ENCODE data around the gene STARD7.

Gene STARD7

DNA sequence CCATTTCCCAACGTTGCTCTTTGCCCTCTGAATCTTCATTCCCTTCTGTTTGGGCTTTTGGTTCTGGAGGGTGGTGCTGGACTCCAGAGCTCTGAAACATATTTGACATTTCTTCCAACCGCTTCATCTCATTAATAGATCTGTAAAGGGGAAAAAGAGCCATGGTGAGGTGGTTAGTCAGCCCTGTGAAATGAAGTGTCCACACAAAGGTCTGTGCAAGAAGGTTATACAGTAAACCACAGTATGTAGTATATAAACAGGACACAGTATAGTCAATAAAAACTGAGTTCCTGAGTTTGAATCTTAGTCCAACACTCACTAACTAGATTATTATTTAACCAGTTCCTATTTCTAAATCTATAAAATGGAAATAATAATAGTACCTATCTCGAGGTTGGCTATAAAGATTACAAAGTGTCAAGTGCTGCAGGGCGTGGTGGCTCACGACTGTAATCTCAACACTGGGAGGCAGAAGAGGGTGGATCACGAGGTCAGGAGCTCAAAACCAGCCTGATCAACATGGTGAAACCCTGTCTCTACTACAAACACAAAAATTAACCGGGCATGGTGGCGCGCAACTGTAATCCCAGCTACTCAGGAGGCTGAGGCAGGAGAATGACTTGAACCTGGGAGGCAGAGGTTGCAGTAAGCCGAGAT, 13.1 kb downstream of the STARD7 start:
- DNase-seq = no peak

DNA sequence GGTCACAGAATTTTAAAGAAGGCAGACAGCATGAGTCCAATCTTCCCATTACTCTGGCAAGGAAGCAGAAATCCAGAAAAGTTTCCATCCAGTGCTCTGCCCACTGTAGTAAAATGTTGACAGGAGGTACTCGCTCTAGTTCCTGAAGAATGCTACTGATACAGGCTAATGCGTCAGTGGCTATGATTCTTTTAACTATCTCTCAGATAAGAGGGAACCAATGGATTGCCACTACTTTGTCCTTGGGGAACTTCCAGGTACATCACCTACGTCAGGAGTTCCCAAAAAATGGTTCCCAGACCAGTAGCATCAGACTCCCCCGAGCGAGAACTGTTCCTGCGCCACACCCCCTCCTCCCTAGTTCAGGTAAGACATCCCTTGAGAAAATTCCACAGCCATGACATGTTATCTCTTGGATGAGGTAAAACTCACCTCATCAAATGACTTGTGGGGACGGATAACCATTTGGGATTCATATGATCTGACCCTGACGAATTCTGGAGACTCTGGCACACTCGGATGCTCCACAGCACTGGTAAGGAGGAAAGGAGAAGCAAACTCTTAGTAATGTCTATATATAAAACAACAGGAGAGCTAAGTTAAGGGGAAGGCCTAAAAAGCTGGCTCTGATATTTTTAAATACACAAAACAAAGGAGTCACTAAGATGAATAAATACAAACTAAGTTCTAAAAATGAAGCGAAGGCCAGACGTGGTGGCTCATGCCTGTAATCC, 16.5 kb downstream of the STARD7 start:
- DNase-seq = no peak

DNA sequence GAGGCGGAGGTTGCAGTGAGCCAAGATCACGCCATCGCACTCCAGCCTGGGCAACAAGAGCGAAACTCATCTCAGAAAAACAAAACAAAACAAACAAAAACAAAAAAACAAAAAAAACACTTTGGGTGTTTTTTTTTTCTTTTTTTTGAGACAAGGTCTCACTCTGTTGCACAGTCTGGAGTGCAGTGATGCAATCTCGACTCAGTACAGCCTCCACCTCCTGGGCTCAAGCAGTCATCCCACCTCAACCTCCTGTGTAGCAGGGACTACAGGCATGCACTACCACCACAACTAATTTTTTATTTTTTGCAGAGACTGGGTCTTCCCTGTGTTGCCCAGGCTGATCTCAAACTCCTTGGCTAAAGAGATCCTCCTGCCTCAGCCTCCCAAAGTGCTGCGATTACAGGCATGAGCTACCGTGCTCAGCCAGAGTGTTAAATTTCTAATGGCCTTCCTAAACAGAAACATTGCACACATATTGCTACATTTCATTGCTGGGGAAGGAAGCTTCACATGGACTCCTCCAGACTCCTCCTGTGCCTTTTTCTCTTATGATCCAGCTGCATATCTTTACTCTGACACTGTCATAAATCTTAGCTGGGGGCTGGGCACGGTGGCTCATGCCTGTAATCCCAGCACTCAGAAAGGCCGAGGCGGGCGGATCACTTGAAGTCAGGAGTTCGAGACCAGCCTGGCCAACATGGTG, 19.7 kb downstream of the STARD7 start:
- DNase-seq = no peak

DNA sequence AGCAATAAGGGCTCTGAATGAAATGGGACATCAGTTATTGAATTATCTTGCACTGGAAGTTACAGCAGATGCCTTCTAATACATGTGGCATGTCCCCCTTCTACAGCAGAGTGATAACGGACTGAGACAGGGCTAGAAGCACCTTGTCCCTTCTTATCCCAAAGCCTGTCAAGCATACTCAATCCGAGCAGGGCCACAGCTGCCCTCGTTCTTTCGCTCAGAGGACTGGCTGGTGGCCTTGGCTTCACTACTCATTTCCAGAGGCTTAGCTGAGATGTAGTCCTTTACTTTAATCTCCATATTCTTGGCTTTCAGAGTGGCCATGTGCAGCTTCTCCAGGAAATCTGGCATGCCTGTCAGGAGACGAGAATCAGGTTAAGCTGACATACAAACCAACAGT, 22.1 kb downstream of the STARD7 start:
- no peak for DNase-seq

DNA sequence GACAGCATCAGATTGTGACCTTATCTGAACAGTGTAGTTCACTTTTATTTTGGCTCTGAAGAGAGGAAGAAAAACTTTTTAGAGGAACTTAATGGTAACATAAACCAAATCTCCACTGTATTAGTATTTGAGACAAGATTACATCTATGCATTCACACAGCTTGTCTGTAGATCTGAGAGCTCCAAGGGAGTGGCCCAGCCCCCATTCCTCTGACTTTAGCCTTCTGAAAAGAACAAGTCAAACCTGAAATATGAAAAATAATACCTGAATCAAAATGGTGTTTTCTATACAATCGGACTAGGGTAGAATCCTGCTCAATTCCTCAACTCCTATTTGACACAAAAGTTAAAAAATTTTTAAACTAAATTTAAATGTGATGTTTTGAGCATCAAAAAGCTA, 23.1 kb downstream of the STARD7 start:
- DNase-seq = no peak

DNA sequence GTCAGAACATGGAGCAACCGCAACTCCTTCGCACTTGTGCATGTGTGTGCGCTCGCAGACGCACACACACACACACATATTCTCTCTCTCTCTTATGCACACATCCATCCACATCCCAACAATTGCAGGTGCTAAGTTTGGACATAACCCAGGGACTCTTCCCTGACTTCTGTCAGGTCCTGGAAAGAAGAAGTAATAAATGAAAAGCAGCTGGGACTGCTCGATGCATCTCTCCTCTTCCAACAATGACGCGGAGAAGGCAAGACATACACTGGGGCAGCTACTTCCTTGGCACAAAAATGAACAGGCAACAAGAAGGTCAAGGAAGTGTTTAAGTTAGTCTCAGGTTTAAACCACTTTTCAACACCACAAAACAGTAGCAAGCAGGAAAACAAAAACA, 23.6 kb downstream of the STARD7 start:
- no peak for DNase-seq

DNA sequence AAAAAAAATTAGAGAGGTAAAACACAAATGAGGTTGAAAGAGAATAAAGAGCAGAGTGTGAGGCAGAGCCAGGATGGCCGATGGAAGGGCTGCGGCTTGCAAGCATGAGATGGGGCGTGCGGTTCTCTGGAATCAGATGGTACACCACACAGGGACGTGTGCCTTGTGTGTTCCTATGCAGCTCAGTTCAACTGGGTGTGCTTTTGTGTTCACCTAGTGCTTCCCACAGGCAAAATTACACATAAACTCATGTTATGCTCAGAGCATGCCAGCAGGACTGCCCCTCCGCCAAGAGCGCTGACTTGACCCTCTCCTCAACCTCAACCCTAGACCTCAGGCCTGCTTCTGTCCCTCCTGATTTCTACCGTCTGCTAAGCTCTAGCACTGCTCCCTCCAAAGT, 24.4 kb downstream of the STARD7 start:
- no peak for DNase-seq

DNA sequence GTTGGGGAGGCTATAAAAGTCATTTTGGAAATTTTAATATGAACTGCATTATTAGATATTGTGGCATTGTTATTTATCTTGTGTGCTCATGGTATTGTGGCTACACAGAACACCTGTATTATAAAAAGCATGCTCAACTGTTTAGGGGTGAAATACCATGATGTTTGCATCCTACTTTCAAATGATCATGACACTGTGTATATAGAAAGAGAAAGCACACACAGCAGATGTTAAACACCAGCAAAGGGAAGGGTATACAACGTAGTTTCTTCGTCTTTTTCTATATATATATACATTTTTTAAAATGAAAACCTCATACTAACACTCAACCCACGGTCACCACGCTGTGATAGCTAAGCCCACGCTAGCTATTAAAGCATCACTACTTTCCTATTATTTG, 27.1 kb downstream of the STARD7 start:
- no peak for DNase-seq

DNA sequence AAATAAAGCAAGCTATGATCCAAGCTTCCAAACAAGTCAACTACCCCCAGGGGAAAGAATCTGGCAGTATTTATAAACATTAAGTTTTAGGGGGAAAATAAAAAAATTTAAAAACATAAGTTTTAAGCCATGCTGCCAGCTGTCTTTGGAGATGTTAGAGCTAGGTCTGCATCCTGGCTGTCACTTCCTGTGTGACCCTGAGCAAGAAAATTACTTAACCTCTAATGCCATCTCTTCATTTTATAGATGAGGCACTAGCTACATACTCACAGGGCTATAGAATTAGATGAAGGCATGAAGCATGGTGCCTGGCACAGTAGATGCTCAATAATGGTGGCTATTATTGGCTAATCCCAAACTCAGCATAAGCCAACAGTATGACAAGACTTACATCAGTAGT, 28.1 kb downstream of the STARD7 start:
- DNase-seq = no peak

DNA sequence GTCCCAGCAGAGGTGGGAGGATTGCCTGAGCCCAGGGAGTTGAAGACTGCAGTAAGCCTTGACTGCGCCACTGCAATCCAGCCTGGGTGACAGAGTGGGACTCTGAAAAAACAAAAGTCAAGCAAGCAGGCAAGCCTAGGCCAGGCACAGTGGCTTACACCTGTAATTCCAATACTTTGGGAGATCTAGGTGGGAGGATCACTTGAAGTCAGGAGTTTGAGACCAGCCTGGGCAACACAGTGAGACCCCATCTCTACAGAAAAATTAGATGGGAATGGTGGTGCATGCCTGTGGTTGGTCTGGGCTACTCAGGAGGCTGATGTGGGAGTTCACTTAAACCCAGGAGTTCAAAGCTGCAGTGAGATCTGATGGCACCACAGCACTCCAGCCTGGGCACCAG, 28.6 kb downstream of the STARD7 start:
- no peak for DNase-seq

DNA sequence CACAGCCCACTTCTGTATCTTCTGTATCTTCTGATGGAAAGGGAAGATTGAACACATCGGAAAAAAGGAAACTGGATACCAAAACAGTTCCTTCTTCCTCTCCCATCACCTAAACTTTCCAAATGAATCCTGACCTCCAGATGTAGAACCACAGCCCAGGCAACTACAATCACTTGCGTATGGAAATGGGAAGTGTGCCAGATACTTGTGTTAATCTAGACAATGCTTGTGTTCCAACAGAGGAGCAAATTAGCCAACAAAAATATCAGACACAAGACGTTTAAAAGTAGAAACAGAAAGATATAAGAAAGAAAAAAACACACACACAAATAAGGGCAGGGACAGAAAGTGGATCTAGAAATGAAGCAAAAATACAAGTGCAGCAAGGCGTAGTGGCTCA, 32.0 kb downstream of the STARD7 start:
- DNase-seq = no peak

DNA sequence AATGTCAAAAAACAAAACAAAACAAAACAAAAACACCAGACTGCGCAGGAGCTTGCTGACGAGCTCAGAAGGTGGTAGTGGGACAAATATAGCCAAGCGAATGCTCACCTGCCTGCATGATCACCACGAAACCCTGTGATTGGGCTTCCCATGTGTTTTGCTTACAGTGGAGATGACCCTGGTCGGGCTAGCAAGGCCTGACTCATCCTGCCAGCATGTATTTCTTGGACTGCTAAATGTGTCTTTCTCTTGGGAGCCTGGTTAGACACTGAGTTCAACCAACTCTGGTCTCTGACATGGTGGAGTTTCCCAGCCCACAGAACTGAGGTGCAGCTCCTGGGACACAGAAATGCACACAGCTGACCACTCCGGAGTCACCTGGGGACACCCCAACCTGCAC, 32.7 kb downstream of the STARD7 start:
- DNase-seq = no peak

DNA sequence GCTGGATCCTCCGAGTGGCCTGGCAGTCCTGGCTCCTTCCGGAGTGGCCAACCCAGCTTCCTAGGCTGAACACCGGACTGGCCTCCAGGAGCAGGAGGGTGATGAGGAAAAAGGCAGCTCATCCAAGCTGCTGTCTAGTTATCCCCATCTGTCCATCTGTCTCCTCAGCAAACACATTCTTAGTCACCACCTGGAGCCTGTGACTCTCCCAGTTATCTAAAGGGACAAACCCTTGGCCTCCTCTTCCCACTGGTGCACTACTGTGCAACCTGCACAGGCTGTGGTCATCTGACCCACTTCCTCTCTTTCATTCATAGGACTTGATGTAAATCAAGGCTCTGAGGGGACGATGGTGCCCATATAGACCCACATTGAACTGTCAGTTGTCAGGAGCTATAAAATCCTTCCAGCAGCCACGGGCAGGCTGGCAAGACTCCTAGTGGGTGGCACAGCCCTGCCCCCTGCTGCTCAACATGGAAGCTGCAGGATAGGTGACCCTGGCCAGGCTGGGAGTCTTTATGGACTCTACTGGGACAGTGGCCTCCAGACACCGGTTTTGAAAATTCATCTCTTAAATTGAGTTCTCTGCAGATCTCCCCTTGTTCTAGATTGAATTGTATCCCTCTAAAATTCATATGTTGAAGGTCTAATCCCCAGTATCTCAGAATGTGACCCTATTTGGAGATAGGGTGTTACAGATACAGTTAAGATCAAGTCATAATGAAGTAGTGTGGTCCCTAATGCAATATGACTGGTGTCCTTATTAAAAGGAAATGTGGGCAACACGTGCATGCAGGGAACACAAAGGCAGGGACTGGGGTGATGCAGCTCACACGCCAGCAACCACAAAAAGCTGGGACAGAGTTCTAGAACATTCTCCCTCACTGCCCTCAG, 34.1 kb downstream of the STARD7 start:
- peak; percentile 74 for DNase-seq

DNA sequence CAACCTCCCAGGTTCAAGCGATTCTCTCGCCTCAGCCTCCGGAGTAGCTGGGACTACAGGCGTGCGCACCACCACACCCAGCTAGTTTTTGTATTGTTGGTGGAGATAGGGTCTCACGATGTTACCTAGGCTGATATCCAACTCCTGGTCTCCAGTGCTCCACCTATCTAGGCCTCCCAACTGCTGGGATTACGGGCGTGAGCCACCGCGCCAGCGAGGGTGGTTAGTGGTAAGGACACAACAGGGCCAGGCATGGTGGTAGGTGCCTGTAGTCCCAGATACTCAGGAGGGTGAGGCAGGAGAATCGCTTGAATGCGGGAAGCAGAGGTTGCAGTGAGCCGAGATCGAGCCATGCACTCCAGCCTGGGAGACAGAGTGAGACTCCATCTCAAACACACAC, 36.8 kb downstream of the STARD7 start:
- DNase-seq = no peak

DNA sequence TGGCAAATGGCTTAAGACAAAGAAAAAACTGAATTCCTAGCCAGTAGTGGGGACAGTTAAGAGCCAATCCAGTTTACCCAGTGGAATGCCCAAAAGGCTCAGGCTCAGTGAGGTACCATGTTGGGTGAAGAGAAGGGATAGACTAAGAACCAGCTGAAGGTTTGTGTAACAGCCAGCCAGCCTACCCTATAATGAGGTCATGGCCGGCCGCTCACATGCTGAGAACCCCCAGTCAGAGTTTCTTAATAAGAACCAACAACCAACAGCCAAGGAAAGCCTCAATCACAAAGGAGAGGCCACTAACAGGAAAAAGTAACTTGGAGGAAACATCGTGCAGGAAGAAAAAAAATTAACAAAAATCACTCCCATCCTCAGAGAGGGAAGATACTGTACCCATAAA, 38.0 kb downstream of the STARD7 start:
- no peak for DNase-seq

DNA sequence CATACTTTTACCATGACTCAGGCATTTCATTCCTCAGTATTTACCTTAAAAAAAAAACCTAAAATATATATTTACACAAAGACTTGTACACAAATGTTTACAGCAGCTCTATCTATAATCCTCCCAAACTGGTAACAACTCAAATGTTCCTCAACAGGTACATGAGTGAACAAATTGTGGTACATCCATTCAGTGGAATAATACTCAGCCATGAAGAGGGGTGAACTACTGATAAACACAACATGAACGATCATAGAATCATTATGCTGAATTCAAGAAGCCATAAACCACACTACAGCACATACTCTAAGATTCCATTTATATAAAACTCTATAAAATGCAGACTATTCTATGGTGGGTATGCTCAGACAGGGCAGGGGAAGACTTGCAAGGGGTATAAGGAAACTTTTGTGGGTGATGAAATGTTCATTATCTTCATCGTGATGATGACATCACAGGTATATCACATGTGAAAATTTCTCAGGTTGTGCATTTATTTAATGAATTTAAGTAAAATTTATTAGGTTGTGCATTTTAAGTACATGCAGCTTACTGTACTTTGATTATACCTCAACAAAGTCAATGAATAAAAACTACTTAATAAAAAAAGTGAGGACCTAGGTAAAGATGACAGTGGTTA, 38.6 kb downstream of the STARD7 start:
- DNase-seq = no peak

DNA sequence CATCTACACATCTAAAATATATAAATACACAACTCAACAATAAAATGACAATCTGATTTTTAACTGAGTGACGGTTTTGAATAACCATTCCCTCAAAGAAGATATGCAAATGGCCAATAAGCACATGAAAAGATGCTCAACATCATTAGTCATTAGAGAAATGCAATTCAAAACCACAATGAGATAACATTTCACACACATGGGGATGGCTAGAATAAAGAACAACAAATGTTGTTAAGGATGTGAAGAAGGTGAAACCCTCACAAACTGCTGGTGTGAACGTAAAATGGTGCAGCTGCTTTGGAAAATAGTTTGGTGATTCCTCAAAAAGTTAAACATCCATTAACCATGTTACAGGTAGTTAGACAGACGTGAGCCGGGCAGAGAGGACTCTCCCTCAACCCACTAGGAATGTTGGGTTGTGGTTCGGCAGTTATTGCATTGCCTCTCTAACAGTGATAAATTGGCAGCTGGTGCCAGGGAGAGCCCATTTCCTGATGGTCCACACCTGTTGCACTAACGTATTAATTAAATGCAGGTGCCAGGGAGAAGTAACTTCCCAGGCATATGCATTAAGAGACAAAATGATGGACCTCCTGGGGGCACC, 41.1 kb downstream of the STARD7 start:
- no peak for DNase-seq

DNA sequence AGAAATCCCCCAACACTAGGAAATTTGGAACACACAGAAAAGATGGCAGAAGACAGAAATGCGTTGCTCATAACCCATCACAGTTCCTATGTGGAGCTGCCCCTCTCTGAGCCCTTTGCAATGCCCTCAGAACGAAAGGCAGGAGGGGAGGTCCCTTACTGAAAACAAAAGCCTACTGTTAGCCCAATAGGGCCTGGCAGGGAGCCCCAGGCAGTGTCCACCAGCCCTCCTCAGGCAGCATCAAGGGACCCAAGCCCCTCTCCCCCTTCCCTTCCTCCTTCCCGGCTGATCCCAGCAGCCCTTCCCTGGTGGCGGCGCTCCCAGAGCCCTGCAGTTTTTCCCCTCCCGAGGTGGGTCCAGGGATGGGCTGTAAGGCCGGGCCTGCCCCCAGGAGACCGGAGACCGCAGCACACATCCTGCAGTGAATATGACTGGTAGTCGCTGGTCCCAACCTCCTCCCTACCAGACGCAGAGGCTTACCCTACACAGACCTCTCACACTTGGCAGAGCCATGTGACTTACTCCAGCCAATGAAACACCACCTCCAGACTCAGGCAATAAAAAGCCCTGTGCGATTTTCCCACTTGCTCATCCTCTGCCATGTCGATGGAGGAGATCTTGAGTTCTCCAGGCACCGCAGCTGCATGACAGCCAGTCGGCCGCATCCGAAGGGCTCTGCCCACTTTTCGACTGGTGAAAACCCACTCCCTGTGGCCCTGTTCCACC, 44.0 kb downstream of the STARD7 start:
- DNase-seq = no peak

DNA sequence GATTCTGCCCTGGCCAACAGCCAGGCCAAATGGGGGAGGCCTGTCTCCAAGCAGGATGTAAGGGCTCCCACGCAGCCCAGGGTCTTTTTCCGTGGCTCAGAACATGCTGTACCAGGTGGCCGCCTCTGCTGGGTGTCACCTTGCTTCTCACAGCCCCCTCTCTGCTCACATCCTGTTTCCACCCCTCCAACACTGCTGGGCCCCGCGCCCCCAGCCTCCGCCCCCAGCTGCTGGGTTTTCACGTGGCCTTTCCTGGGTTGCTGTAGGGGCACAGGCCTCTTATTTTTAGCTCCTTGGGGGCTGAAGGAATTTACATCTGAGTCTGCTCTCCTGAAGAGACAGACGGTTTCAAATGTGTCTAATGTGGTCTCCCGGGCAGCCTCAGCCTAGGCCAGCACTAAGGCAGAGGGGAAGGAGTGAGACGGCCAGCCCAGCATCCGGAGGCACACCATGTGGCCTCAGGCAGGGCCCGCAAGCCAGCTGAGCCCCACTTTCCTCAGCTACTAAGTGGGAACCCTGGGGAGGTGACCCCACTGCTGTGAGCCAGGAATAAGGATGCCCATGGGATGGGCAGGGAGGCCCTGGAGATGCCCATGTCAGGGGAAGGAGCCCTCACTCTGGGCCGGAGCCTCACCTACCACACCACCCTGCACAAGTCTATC, 44.7 kb downstream of the STARD7 start:
- DNase-seq = no peak

DNA sequence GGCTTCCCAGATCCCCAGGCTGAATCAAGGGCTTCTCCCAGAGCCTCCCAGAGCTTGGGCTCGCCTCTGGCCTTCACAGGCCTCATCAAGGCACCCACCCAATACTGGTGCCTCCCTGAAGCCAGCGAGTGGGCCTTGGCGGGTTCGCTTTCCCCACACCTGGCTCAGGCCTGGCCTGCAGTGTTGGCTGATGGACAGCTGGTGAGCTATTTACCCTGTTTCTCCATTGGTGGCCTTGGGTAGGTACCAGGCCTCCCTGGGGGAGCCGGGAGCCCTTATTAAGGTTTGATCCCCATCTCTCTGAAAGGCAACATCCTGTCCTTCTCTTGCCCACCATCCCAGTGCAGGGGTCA, 45.2 kb downstream of the STARD7 start:
- no peak for DNase-seq

DNA sequence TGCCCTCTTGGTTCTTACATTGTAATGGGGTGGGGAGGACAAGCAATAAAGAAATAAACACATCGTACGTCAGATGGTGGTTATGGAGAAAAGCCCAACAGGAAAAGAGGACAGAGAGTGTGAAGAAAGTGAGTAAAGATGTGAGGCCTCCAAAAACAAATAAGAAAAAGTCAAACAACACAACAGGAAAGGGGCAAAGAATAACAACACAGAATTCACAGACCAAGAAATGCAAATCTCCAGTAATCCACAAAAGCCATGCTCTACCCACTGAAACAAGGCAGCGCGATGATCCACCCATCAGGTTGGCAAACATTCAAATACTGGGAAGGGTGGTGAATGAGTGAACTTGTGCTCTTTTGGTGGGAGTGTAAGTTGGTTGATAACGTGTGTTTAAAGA, 46.7 kb downstream of the STARD7 start:
- no peak for DNase-seq
